Measurements from ENCODE around the gene DCTN1. TPM values are rescaled to one million over a fixed set of nuclear protein-coding genes. Genes with fewer than 3 reads are reported as not detected.
A peak's percentile ranks its signal among the peaks of the same experiment; 100 is the strongest.
"Not testable (repeated sequence)": the region's sequence is repeated elsewhere in the genome, so short reads cannot be mapped to it uniquely, and the experiment has no call there.

DCTN1 gene
- polyA plus RNA-seq, 3 donors = 135 to 169 (median 151) TPM

- DNase-seq (ENCODE audit: extremely low read depth in 1 of 11, low read depth in 9 of 11, low spot score in 4 of 11) = no peak
These were observed 34.7 kb downstream of the DCTN1 start for GRCh38 chr2:74345272-74345943.

- DNase-seq (ENCODE audit: extremely low read depth in 1 of 11, low read depth in 9 of 11, low spot score in 4 of 11) = no peak
These were observed 36.8 kb downstream of the DCTN1 start, which contains the start of gene SLC4A5 for GRCh38 chr2:74343316-74343715. Gene SLC4A5 (minus strand): TSS chr2:74343416. CDS start chr2:74315023, 28,393 bp downstream.

GRCh38 chr2:74336227-74336626 is 43.9 kb downstream of the DCTN1 start:
- not testable (repeated sequence) for DNase-seq (ENCODE audit: extremely low read depth in 1 of 11, low read depth in 9 of 11, low spot score in 4 of 11)

GRCh38 chr2:74334931-74335333 is 45.2 kb downstream of the DCTN1 start:
- peak; percentile 50 to 75 (median 54) for DNase-seq (ENCODE audit: extremely low read depth in 1 of 11, low read depth in 9 of 11, low spot score in 4 of 11)

GRCh38 chr2:74333896-74334586 is 46.1 kb downstream of the DCTN1 start:
- DNase-seq (ENCODE audit: extremely low read depth in 1 of 11, low read depth in 9 of 11, low spot score in 4 of 11) = no peak

GRCh38 chr2:74333175-74333574 is 46.9 kb downstream of the DCTN1 start:
- peak in 3 of 11 donors; percentile 4 to 14 (median 7) for DNase-seq (ENCODE audit: extremely low read depth in 1 of 11, low read depth in 9 of 11, low spot score in 4 of 11)

- DNase-seq (ENCODE audit: extremely low read depth in 1 of 11, low read depth in 9 of 11, low spot score in 4 of 11) = no peak
These were observed 47.4 kb downstream of the DCTN1 start for GRCh38 chr2:74332550-74333174.

GRCh38 chr2:74328573-74328972 is 51.5 kb downstream of the DCTN1 start:
- no peak for DNase-seq (ENCODE audit: extremely low read depth in 1 of 11, low read depth in 9 of 11, low spot score in 4 of 11)

- no peak for DNase-seq (ENCODE audit: extremely low read depth in 1 of 11, low read depth in 9 of 11, low spot score in 4 of 11)
These were observed 52.0 kb downstream of the DCTN1 start for GRCh38 chr2:74328074-74328473.

GRCh38 chr2:74327627-74328026 is 52.5 kb downstream of the DCTN1 start:
- DNase-seq (ENCODE audit: extremely low read depth in 1 of 11, low read depth in 9 of 11, low spot score in 4 of 11) = no peak

- no peak for DNase-seq (ENCODE audit: extremely low read depth in 1 of 11, low read depth in 9 of 11, low spot score in 4 of 11)
These were observed 52.9 kb downstream of the DCTN1 start for GRCh38 chr2:74327199-74327598.

GRCh38 chr2:74325815-74326214 is 54.3 kb downstream of the DCTN1 start:
- no peak for DNase-seq (ENCODE audit: extremely low read depth in 1 of 11, low read depth in 9 of 11, low spot score in 4 of 11)

- no peak for DNase-seq (ENCODE audit: extremely low read depth in 1 of 11, low read depth in 9 of 11, low spot score in 4 of 11)
These were observed 58.4 kb downstream of the DCTN1 start for GRCh38 chr2:74321737-74322136.

GRCh38 chr2:74317701-74318100 is 62.4 kb downstream of the DCTN1 start:
- no peak for DNase-seq (ENCODE audit: extremely low read depth in 1 of 11, low read depth in 9 of 11, low spot score in 4 of 11)

- no peak for DNase-seq (ENCODE audit: extremely low read depth in 1 of 11, low read depth in 9 of 11, low spot score in 4 of 11)
These were observed 63.4 kb downstream of the DCTN1 start for GRCh38 chr2:74316627-74317295.

GRCh38 chr2:74314107-74314506 is 66.0 kb downstream of the DCTN1 start:
- no peak for DNase-seq (ENCODE audit: extremely low read depth in 1 of 11, low read depth in 9 of 11, low spot score in 4 of 11)

- DNase-seq (ENCODE audit: extremely low read depth in 1 of 11, low read depth in 9 of 11, low spot score in 4 of 11) = no peak
These were observed 66.6 kb downstream of the DCTN1 start for GRCh38 chr2:74313497-74313896.

- DNase-seq (ENCODE audit: extremely low read depth in 1 of 11, low read depth in 9 of 11, low spot score in 4 of 11) = no peak
These were observed 67.2 kb downstream of the DCTN1 start for GRCh38 chr2:74312913-74313312.
